ENCODE data around the gene KCNJ9. TPM values are rescaled to one million over a fixed set of nuclear protein-coding genes. Genes with fewer than 3 reads are reported as not detected.

Gene KCNJ9
- polyA plus RNA-seq, 3 donors: not detected

DNA sequence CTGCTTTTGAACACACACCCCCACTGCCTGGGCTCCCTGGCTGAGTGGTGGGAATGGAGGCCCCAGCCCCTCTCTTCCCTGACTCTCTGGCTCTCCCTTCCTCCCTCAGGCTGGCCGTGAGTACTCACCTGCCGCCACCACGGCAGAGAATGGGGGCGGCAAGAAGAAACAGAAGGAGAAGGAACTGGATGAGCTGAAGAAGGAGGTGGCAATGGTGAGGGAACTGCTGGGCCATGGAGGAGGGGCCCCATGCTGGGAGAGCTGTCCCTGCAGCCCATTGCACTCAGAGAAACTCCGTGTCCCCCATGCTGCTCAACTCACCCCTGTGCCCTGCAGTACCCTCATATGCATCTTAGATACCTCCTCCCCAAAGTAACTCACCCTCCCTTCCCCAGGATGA is 39.5 kb downstream of the KCNJ9 start:
- no peak overlapping the region for H3K27ac ChIP-seq (ENCODE audit: low read depth in 1 of 2, low read length in 2 of 2)
- no peaks in the 10 kb centered on the region for H3K36me3 ChIP-seq (replicated peaks in 1 of 2; ENCODE audit: control insufficient read depth in 1 of 2, insufficient read depth in 2 of 2, low read length in 2 of 2)
- H2AFZ ChIP-seq (ENCODE audit: insufficient read depth, low read depth, low read length, poor library complexity, severe bottlenecking): no peak overlapping the region
- H3K9me3 ChIP-seq (replicated peaks in 1 of 2; ENCODE audit: control insufficient read depth in 1 of 2, insufficient read depth in 1 of 2, low read length in 2 of 2): no peaks in the 10 kb centered on the region
- H3K36me3 Mint-ChIP-seq: no peaks in the 10 kb centered on the region
- H3K4me2 ChIP-seq (replicated peaks; ENCODE audit: extremely low read depth, low read length, poor library complexity, severe bottlenecking): no peak overlapping the region
- H4K20me1 ChIP-seq (ENCODE audit: insufficient read depth, low read length): no peaks in the 10 kb centered on the region
- 80% methylated on average over 1 of the region's 5 CpGs for WGBS (ENCODE audit: insufficient coverage)
- TF ChIP-seq, protein P1, sequence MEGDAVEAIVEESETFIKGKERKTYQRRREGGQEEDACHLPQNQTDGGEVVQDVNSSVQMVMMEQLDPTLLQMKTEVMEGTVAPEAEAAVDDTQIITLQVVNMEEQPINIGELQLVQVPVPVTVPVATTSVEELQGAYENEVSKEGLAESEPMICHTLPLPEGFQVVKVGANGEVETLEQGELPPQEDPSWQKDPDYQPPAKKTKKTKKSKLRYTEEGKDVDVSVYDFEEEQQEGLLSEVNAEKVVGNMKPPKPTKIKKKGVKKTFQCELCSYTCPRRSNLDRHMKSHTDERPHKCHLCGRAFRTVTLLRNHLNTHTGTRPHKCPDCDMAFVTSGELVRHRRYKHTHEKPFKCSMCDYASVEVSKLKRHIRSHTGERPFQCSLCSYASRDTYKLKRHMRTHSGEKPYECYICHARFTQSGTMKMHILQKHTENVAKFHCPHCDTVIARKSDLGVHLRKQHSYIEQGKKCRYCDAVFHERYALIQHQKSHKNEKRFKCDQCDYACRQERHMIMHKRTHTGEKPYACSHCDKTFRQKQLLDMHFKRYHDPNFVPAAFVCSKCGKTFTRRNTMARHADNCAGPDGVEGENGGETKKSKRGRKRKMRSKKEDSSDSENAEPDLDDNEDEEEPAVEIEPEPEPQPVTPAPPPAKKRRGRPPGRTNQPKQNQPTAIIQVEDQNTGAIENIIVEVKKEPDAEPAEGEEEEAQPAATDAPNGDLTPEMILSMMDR (IDR thresholded peaks at IDR 0.05): no peak
- H3K9me3 Mint-ChIP-seq: peaks cover 0 to 2% (median 0%) of the 10 kb centered on the region in 7 donors
- H3K4me3 ChIP-seq (replicated peaks in 1 of 3; ENCODE audit: low read depth in 2 of 3, low read length in 3 of 3): no peak overlapping the region
- H3K79me2 ChIP-seq (ENCODE audit: insufficient read depth, low read length): no peaks in the 10 kb centered on the region
- H3K27me3 ChIP-seq (ENCODE audit: control insufficient read depth in 2 of 2, insufficient read depth in 2 of 2, low read length in 2 of 2): peaks cover 0 to 4% of the 10 kb centered on the region in 2 donors
- H3K4me1 ChIP-seq (ENCODE audit: control insufficient read depth in 1 of 2, insufficient read depth in 2 of 2, low read length in 2 of 2): peaks cover 5 to 7% of the 10 kb centered on the region in 2 donors
- no peak overlapping the region for H3K27ac Mint-ChIP-seq
- no peak overlapping the region for H3K4me3 Mint-ChIP-seq
- no peak overlapping the region for H3K9ac ChIP-seq (ENCODE audit: insufficient read depth, low read length, poor library complexity, severe bottlenecking)
- peaks cover 1% of the 10 kb centered on the region for H3K4me1 Mint-ChIP-seq
- peaks cover 4 to 18% (median 5%) of the 10 kb centered on the region in 3 donors for H3K27me3 Mint-ChIP-seq (ENCODE audit: low read depth in 3 of 3)
- DNase-seq: no peak
- intact Hi-C loops (cut with micrococcal nuclease): no loop called here

DNA sequence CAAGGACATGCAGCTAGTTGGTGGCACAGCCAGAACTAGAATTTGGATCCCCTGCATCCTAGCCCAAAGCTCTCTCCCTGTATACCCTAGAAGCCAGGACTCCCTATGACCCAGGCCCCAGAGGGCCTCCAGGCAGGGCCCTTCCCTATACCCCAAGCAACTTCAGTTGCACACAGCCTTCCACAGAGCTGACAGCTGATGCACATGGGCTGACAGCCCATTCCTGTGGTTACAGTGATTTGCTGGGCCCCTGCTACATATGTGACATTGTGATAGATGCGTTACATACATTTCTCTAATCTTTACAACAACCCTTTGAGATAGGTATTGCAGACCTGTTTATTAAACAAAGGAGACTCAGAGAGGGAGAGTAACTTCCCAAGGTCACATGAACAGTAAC is 40.0 kb downstream of the KCNJ9 start:
- Histone ChIP-seq H3K4me2 (replicated peaks; ENCODE audit: extremely low read depth, low read length, poor library complexity, severe bottlenecking) (no peak overlapping the region), H3K79me2 (ENCODE audit: insufficient read depth, low read length) (no peaks in the 10 kb centered on the region), H3K9me3 (replicated peaks in 1 of 2; ENCODE audit: control insufficient read depth in 1 of 2, insufficient read depth in 1 of 2, low read length in 2 of 2) (no peaks in the 10 kb centered on the region), H4K20me1 (ENCODE audit: insufficient read depth, low read length) (no peaks in the 10 kb centered on the region), H2AFZ (ENCODE audit: insufficient read depth, low read depth, low read length, poor library complexity, severe bottlenecking) (no peak overlapping the region), H3K9ac (ENCODE audit: insufficient read depth, low read length, poor library complexity, severe bottlenecking) (no peak overlapping the region), H3K27ac (ENCODE audit: low read depth in 1 of 2, low read length in 2 of 2) (no peak overlapping the region), H3K4me3 (replicated peaks in 1 of 3; ENCODE audit: low read depth in 2 of 3, low read length in 3 of 3) (no peak overlapping the region), H3K27me3 (ENCODE audit: control insufficient read depth in 2 of 2, insufficient read depth in 2 of 2, low read length in 2 of 2) (peaks cover 0 to 2% of the 10 kb centered on the region in 2 donors), H3K36me3 (replicated peaks in 1 of 2; ENCODE audit: control insufficient read depth in 1 of 2, insufficient read depth in 2 of 2, low read length in 2 of 2) (no peaks in the 10 kb centered on the region), H3K4me1 (ENCODE audit: control insufficient read depth in 1 of 2, insufficient read depth in 2 of 2, low read length in 2 of 2) (peaks cover 5 to 7% of the 10 kb centered on the region in 2 donors)
- peaks cover 1% of the 10 kb centered on the region for H3K4me1 Mint-ChIP-seq
- WGBS (ENCODE audit: insufficient coverage): no CpG with 5 or more reads among the region's 1 CpG
- peaks cover 4 to 16% (median 5%) of the 10 kb centered on the region in 3 donors for H3K27me3 Mint-ChIP-seq (ENCODE audit: low read depth in 3 of 3)
- H3K4me3 Mint-ChIP-seq: no peak overlapping the region
- H3K36me3 Mint-ChIP-seq: no peaks in the 10 kb centered on the region
- TF ChIP-seq, protein P1 (IDR thresholded peaks at IDR 0.05): no peak
- H3K9me3 Mint-ChIP-seq: peaks cover 0 to 2% (median 0%) of the 10 kb centered on the region in 7 donors
- no peak overlapping the region for H3K27ac Mint-ChIP-seq
- DNase-seq: no peak
- intact Hi-C loops (cut with micrococcal nuclease): no loop called here

All from CD14-positive monocyte (primary cell).